IMR-90 (cell line): ENCODE results near the gene COQ8A. TPM values are rescaled to one million over a fixed set of nuclear protein-coding genes. Genes with fewer than 3 reads are reported as not detected.

ENCODE experiments used
- ATAC-seq: fragments of 200-7000 bp; cut with Tn5 transposase; 2 replicates; pipeline ENCODE4 v1.9.1; 2020; ENCODE audit warnings: low read depth, mild to moderate bottlenecking, moderate library complexity
- BruUV-seq: library from RNA; stranded (reverse); fragments of 400-500 nt; replicated peaks from 2 replicates; lab custom pipeline; 2021; lab: Mats Ljungman, UMichigan
- CTCF ChIA-PET: fragments of 300-600 bp; formaldehyde crosslinking; extraction: SDS; loops from one replicate; lab custom pipeline; 2021; ENCODE audit warnings: antibody characterized with exemption; lab: Yijun Ruan, JAX
- POLR2A ChIA-PET: fragments of 300-600 bp; sonication (Branson Sonifier 250); formaldehyde crosslinking; loops from one replicate; lab custom pipeline; 2022; ENCODE audit warnings: antibody characterized with exemption; ENCODE audit not compliant: unreplicated experiment; lab: Charles Lee
- DNase-seq: peaks from one replicate; pipeline ENCODE4 v3.0.0; 2013
- H2AFZ ChIP-seq: replicated peaks from 2 replicates; pipeline ENCODE3; 2013; ENCODE audit warnings: low read length, mild to moderate bottlenecking; ENCODE audit not compliant: poor library complexity
- H2AK5ac ChIP-seq: 2 replicates; pipeline ENCODE4 v1.6.1; 2013; ENCODE audit warnings: low read depth, low read length, inconsistent platforms
- H2AK9ac ChIP-seq: replicated peaks from 2 replicates; pipeline ENCODE3; 2013; ENCODE audit warnings: mild to moderate bottlenecking, low read depth, low read length, moderate library complexity; ENCODE audit not compliant: poor library complexity
- H2BK120ac ChIP-seq: 2 replicates; pipeline ENCODE4 v1.6.1; 2013; ENCODE audit warnings: low read depth, low read length, inconsistent platforms
- H2BK15ac ChIP-seq: 3 replicates; pipeline ENCODE4 v1.6.1; 2013; ENCODE audit warnings: low read depth, low read length, inconsistent platforms
- H2BK20ac ChIP-seq: 2 replicates; pipeline ENCODE4 v1.6.1; 2013; ENCODE audit warnings: low read depth, mild to moderate bottlenecking, inconsistent platforms, low read length, moderate library complexity
- H2BK5ac ChIP-seq: 2 replicates; pipeline ENCODE4 v1.6.1; 2013; ENCODE audit warnings: mild to moderate bottlenecking, low read depth, low read length, inconsistent platforms; ENCODE audit not compliant: poor library complexity, severe bottlenecking
- H3K14ac ChIP-seq: replicated peaks from 2 replicates; pipeline ENCODE4 v1.6.1; 2013; ENCODE audit warnings: low read depth, low read length, inconsistent platforms
- H3K18ac ChIP-seq: 2 replicates; pipeline ENCODE4 v1.6.1; 2013; ENCODE audit warnings: low read depth, low read length, control low read depth
- H3K23ac ChIP-seq: 2 replicates; pipeline ENCODE4 v1.6.1; 2013; ENCODE audit warnings: low read depth, low read length, inconsistent platforms
- H3K27ac ChIP-seq: 2 replicates; pipeline ENCODE4 v1.5.1; 2013; ENCODE audit warnings: mild to moderate bottlenecking, control low read depth, low read length; ENCODE audit not compliant: insufficient read depth
- H3K27me3 ChIP-seq: 2 replicates; pipeline ENCODE4 v1.6.1; 2013; ENCODE audit warnings: low read length; ENCODE audit not compliant: control insufficient read depth, insufficient read depth
- H3K36me3 ChIP-seq: 2 replicates; pipeline ENCODE4 v1.6.1; 2013; ENCODE audit warnings: low read length, mixed read lengths; ENCODE audit not compliant: control insufficient read depth, insufficient read depth
- H3K4ac ChIP-seq: 2 replicates; pipeline ENCODE4 v1.6.1; 2013; ENCODE audit warnings: low read depth, low read length, inconsistent platforms
- H3K4me1 ChIP-seq: 2 replicates; pipeline ENCODE4 v1.6.1; 2013; ENCODE audit warnings: low read length, mixed read lengths; ENCODE audit not compliant: control insufficient read depth, insufficient read depth
- H3K4me2 ChIP-seq: 2 replicates; pipeline ENCODE4 v1.6.1; 2013; ENCODE audit warnings: low read depth, mild to moderate bottlenecking, control low read depth, low read length, moderate library complexity
- H3K4me3 ChIP-seq: 2 replicates; pipeline ENCODE4 v1.5.1; 2013; ENCODE audit warnings: low read depth, mild to moderate bottlenecking, control low read depth, low read length, moderate library complexity; ENCODE audit not compliant: insufficient read depth
- H3K56ac ChIP-seq: 2 replicates; pipeline ENCODE4 v1.6.1; 2013; ENCODE audit warnings: low read length, inconsistent platforms; ENCODE audit not compliant: insufficient read depth; ENCODE audit errors: extremely low read depth
- H3K79me1 ChIP-seq, 2 experiments: 2 replicates each; pipeline ENCODE4 v1.6.1; 2013; ENCODE audit warnings: low read length in 2 of 2, inconsistent platforms in 1 of 2, low read depth in 1 of 2
- H3K9ac ChIP-seq: 2 replicates; pipeline ENCODE4 v1.6.1; 2013; ENCODE audit warnings: low read depth, low read length, control low read depth
- H3K9me1 ChIP-seq: 2 replicates; pipeline ENCODE4 v1.6.1; 2013; ENCODE audit warnings: low read length, inconsistent platforms; ENCODE audit not compliant: insufficient read depth
- H3K9me3 ChIP-seq: 2 replicates; pipeline ENCODE4 v1.6.1; 2013; ENCODE audit warnings: low read length; ENCODE audit not compliant: control insufficient read depth, insufficient read depth
- H4K20me1 ChIP-seq: 2 replicates; pipeline ENCODE4 v1.6.1; 2013; ENCODE audit warnings: low read length, inconsistent platforms; ENCODE audit not compliant: insufficient read depth
- H4K5ac ChIP-seq: 2 replicates; pipeline ENCODE4 v1.6.1; 2013; ENCODE audit warnings: mild to moderate bottlenecking, low read depth, low read length, control low read depth
- H4K8ac ChIP-seq, 2 experiments: 2 replicates each; pipeline ENCODE4 v1.6.1; 2013; ENCODE audit warnings: low read depth in 2 of 2, low read length in 2 of 2, control low read depth in 1 of 2, inconsistent platforms in 1 of 2
- H4K91ac ChIP-seq: 2 replicates; pipeline ENCODE4 v1.6.1; 2013; ENCODE audit warnings: low read depth, low read length, inconsistent platforms; ENCODE audit not compliant: insufficient read depth
- MAFK ChIP-seq: IDR thresholded peaks from 2 replicates; pipeline ENCODE4 v1.6.1; 2012; ENCODE audit warnings: low read depth, low read length, improper control_type of control experiment
- WGBS, 2 experiments: methylation state at CpG; one replicate each; pipeline versions ENCODE4 v1.1.5 to v1.1.7; 2013; ENCODE audit warnings: missing lambda C conversion rate in 2 of 2; ENCODE audit not compliant: insufficient read length in 1 of 2; ENCODE audit errors: extremely low coverage in 2 of 2; 5-methylcytosine and 5-hydroxymethylcytosine counted together
- dilution Hi-C: fragments of 300-500 bp; cut with HindIII; formaldehyde crosslinking; loops from one replicate; pipeline ENCODE4 v1.14.3; 2018; ENCODE audit warnings: low sequenced_read_pairs; ENCODE audit not compliant: unreplicated experiment
- in situ Hi-C: fragments of 300-500 bp; cut with MboI; formaldehyde crosslinking; loops from 3 replicates; pipeline ENCODE4 v1.14.3; 2019; ENCODE audit warnings: low sequenced_read_pairs, inconsistent platforms, mixed read lengths
- intact Hi-C: fragments of 100-400 bp; cut with micrococcal nuclease; formaldehyde crosslinking; loops from 2 replicates; pipeline ENCODE4 v1.10.0; 2022
- polyA plus RNA-seq, 3 experiments: library from polyadenylated mRNA; depleted of rRNA; stranded (reverse); fragments of >200 nt; gene quantifications; 2 replicates each; pipeline ENCODE4 v1.2.3, GENCODE V29; 2012; ENCODE audit warnings: low replicate concordance in 1 of 3
- total RNA-seq: library from RNA; depleted of rRNA; stranded (reverse); fragments of >200 nt; gene quantifications from 2 replicates; pipeline ENCODE4 v1.2.3, GENCODE V29; 2012
- TF ChIP-seq, protein P1 (sequence below): conservative IDR thresholded peaks from 2 replicates; pipeline ENCODE4 v1.5.1; 2012; ENCODE audit warnings: mild to moderate bottlenecking, low read depth, low read length, improper control_type of control experiment

COQ8A gene
- total and polyA plus RNA-seq, 2 of the 4 experiments (the other 2 are of a cell fraction), result 3.8 to 6.1 TPM

GRCh38 chr1:226916497-226916896 lies 23.6 kb upstream of the COQ8A start:
- POLR2A ChIA-PET, result interaction anchor here (0.6 kb wide), 1 partner anchor 783 kb away, joined by 5 read pairs; no protein-coding TSS in a partner anchor

More at GRCh38 chr1:226916497-226916896, 23.6 kb upstream of the COQ8A start:
- ATAC-seq (no peak), DNase-seq (no peak)
- H3K4me1 ChIP-seq, result no peaks in the 10 kb centered on the region
- H3K56ac ChIP-seq, result no peak overlapping the region
- no peak overlapping the region for H3K23ac ChIP-seq
- H2AFZ ChIP-seq, result no peak overlapping the region
- H3K9me3 ChIP-seq, result no peaks in the 10 kb centered on the region
- H3K4me3 ChIP-seq, result no peak overlapping the region
- CTCF ChIA-PET, result no interaction called here
- H4K20me1 ChIP-seq, result no peaks in the 10 kb centered on the region
- no CpG with 5 or more reads among the region's 2 CpGs for WGBS, 2 experiments
- H2BK5ac ChIP-seq, result no peak overlapping the region
- H4K91ac ChIP-seq, result no peak overlapping the region
- H3K4me2 ChIP-seq, result no peak overlapping the region
- H3K9ac ChIP-seq, result no peak overlapping the region
- no peak overlapping the region for H2AK5ac ChIP-seq
- H3K18ac ChIP-seq, result no peak overlapping the region
- H3K4ac ChIP-seq, result no peak overlapping the region
- no peaks in the 10 kb centered on the region for H3K79me1 ChIP-seq
- no TSS peak for BruUV-seq
- intact Hi-C loops (loop anchor here (10.0 kb wide), 1 partner anchor 398 kb away; the partner anchor contains the start of gene CDC42BPA), in situ Hi-C loops (no loop called here), dilution Hi-C loops (no loop called here)
- H3K27ac ChIP-seq, result no peak overlapping the region
- H3K36me3 ChIP-seq, result no peaks in the 10 kb centered on the region
- H3K27me3 ChIP-seq, result no peaks in the 10 kb centered on the region
- H2BK20ac ChIP-seq, result no peak overlapping the region
- H2BK120ac ChIP-seq, result no peak overlapping the region
- no peak overlapping the region for H4K5ac ChIP-seq
- no peak overlapping the region for H3K14ac ChIP-seq
- H3K9me1 ChIP-seq, result no peaks in the 10 kb centered on the region
- H4K8ac ChIP-seq, result no peak overlapping the region
- TF ChIP-seq MAFK, result 0 out of 2 replicates have a peak, but pooled peaks have one; percentile 23
- TF ChIP-seq, protein P1, sequence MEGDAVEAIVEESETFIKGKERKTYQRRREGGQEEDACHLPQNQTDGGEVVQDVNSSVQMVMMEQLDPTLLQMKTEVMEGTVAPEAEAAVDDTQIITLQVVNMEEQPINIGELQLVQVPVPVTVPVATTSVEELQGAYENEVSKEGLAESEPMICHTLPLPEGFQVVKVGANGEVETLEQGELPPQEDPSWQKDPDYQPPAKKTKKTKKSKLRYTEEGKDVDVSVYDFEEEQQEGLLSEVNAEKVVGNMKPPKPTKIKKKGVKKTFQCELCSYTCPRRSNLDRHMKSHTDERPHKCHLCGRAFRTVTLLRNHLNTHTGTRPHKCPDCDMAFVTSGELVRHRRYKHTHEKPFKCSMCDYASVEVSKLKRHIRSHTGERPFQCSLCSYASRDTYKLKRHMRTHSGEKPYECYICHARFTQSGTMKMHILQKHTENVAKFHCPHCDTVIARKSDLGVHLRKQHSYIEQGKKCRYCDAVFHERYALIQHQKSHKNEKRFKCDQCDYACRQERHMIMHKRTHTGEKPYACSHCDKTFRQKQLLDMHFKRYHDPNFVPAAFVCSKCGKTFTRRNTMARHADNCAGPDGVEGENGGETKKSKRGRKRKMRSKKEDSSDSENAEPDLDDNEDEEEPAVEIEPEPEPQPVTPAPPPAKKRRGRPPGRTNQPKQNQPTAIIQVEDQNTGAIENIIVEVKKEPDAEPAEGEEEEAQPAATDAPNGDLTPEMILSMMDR, result no peak
- H2AK9ac ChIP-seq, result no peak overlapping the region
- H2BK15ac ChIP-seq, result no peak overlapping the region
